ENCODE data around the gene FAM219B. TPM values are rescaled to one million over a fixed set of nuclear protein-coding genes. Genes with fewer than 3 reads are reported as not detected.

The FAM219B gene
- total RNA-seq, 1 donor from 2014 or later = 75.4 TPM

DNA sequence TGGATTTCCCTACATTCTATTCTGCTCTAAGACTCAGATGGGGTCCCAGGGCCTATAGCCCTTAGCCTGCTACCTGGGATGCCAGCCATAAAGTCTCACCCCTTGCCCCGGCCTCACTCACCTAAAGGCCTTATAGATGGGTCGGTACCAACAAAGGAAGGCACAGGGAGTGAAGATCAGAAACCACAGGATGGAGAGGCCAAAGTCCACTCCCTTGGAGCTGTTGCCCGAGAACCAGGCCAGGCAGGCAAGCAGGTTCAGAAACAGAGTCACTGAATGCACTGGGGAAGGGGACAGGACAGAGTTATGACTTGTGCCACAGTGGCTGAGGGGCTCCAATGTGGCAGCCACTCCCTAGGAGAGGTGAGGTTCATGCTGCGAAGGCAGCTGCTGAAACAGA, 56.3 kb downstream of the FAM219B start:
- intact Hi-C loops (cut with DNase I) = no loop called here
- peaks cover 91% of the 10 kb centered on the region for H3K36me3 ChIP-seq
- no peaks in the 10 kb centered on the region for H3K4me1 ChIP-seq
- DNase-seq (no peak), ATAC-seq (no peak)
- H3K4me3 ChIP-seq = no peak overlapping the region
- no peak overlapping the region for H3K27ac ChIP-seq
- H3K27me3 ChIP-seq = no peaks in the 10 kb centered on the region
- no peaks in the 10 kb centered on the region for H3K9me3 ChIP-seq
- TF ChIP-seq, protein P1, sequence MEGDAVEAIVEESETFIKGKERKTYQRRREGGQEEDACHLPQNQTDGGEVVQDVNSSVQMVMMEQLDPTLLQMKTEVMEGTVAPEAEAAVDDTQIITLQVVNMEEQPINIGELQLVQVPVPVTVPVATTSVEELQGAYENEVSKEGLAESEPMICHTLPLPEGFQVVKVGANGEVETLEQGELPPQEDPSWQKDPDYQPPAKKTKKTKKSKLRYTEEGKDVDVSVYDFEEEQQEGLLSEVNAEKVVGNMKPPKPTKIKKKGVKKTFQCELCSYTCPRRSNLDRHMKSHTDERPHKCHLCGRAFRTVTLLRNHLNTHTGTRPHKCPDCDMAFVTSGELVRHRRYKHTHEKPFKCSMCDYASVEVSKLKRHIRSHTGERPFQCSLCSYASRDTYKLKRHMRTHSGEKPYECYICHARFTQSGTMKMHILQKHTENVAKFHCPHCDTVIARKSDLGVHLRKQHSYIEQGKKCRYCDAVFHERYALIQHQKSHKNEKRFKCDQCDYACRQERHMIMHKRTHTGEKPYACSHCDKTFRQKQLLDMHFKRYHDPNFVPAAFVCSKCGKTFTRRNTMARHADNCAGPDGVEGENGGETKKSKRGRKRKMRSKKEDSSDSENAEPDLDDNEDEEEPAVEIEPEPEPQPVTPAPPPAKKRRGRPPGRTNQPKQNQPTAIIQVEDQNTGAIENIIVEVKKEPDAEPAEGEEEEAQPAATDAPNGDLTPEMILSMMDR (IDR thresholded peaks at IDR 0.05) = no peak

Other genes starting within 250 kb of the FAM219B start
- gene EDC3, start 210.8 kb downstream of the FAM219B start, total RNA-seq = 31.5 TPM
- gene CYP1A1, start 181.3 kb downstream of the FAM219B start, total RNA-seq = 2.4 TPM
- gene CYP1A2, start 158.0 kb downstream of the FAM219B start, total RNA-seq = 0.32 TPM
- 65.6 TPM for gene CSK, start 124.8 kb downstream of the FAM219B start, total RNA-seq
- not detected for gene LMAN1L, start 94.0 kb downstream of the FAM219B start, total RNA-seq
- not detected for gene CPLX3, start 80.2 kb downstream of the FAM219B start, total RNA-seq
- gene ULK3, start 63.7 kb downstream of the FAM219B start, total RNA-seq = 43.9 TPM
- gene SCAMP2, start 33.5 kb downstream of the FAM219B start, total RNA-seq = 115 TPM
- 26.7 TPM for gene MPI, start 16.8 kb downstream of the FAM219B start, total RNA-seq
- 138 TPM for gene COX5A, start 31.2 kb upstream of the FAM219B start, total RNA-seq
- 20.2 TPM for gene RPP25, start 49.9 kb upstream of the FAM219B start, total RNA-seq
- 2.6 TPM for gene SCAMP5, start 88.7 kb upstream of the FAM219B start, total RNA-seq
- gene PPCDC, start 116.7 kb upstream of the FAM219B start, total RNA-seq = 13.1 TPM

Measured in upper lobe of right lung (tissue), 1 donor.